ENCODE data around the gene SCGB1D4.
"Not testable (repeated sequence)": the region's sequence is repeated elsewhere in the genome, so short reads cannot be mapped to it uniquely, and the experiment has no call there.

Gene SCGB1D4

DNA sequence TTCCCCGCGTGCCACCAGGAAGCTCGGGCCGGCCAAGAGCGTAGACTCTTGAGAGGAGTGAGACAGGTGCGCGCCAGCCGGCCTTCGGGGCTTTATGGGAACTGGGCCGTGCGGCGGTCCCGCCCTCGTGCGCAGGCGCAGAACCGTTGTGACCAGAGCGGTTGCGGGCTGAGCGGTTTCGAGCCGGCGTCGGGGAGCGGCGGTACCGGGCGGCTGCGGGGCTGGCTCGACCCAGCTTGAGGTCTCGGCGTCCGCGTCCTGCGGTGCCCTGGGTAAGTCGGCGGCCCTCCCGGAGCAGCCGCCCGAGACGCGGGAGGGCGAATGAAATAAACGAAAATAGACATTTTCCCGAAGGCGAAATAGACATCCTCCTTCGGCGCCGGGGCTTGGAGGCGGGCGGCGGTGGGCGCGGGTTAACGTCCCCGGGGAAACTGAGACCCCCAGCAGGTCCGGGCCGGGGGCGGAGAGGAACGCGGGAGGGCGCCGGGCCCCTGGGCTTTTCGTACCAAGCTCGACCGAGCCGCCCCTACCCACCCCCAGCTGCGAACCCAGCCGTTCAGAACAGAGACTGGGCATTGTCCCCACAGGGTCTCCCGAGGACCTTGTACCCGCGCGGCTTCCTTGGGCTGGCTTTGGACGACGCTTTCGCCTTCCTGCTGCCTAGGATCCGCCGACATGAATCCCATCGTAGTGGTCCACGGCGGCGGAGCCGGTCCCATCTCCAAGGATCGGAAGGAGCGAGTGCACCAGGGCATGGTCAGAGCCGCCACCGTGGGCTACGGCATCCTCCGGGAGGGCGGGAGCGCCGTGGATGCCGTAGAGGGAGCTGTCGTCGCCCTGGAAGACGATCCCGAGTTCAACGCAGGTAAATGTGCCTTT lies 38.7 kb upstream of the SCGB1D4 start, which contains the start of gene ASRGL1:
ASRGL1 (plus strand) TSS at position 146 of the 879 bp plus-strand sequence; CDS start at position 676, 530 bp downstream.
- peak within 1 kb of the TSS; percentile 74 for H3K4me3 ChIP-seq (ENCODE audit: low read depth, low read length)
- no peak for TF ChIP-seq CTCF (IDR thresholded peaks at IDR 0.05; ENCODE audit: borderline replicate concordance, insufficient read depth, low read depth, low read length)

DNA sequence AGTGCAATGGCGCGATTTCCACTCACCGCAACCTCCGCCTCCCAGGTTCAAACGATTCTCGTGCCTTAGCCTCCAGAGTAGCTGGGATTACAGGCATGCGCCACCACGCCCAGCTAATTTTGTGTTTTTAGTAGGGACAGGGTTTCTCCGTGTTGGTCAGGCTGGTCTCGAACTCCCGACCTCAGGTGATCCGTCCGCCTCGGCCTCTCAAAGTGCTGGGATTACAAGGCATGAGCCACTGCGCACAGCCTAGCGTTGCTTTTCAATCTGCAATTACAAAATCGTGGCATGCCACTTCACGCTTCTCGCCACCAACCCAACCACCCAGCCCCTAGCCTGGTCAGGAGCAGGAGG lies 38.1 kb upstream of the SCGB1D4 start:
- peak overlapping the region; percentile 74 for H3K4me3 ChIP-seq (ENCODE audit: low read depth, low read length)

DNA sequence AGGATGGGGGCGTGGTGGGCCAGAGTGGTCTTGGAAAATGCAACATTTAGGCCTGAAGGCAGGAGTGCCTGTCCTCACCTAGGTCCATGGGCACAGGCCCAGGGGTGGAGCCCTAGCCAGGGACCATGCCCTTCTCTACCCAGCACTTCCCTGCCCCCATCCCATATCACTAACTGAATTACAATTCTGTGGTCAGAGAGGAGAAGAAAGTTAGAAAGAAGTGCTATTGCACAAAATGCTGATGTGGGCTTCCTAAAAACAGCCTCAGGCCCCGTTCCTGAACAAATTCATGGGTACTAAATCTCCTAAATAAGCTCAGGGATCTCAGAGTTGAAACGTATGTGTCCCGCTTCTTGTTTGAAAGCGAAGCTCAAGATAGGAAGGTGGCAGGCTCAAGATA lies 34.9 kb upstream of the SCGB1D4 start:
- H3K4me3 ChIP-seq (ENCODE audit: low read depth, low read length), result no peak overlapping the region

GRCh38 chr11:62331264-62331663 lies 32.4 kb upstream of the SCGB1D4 start:
- H3K4me3 ChIP-seq (ENCODE audit: low read depth, low read length), result not testable (repeated sequence)

More for the DNA sequence above, 34.9 kb upstream of the SCGB1D4 start:
- TF ChIP-seq CTCF (IDR thresholded peaks at IDR 0.05; ENCODE audit: borderline replicate concordance, insufficient read depth, low read depth, low read length), result no peak

DNA sequence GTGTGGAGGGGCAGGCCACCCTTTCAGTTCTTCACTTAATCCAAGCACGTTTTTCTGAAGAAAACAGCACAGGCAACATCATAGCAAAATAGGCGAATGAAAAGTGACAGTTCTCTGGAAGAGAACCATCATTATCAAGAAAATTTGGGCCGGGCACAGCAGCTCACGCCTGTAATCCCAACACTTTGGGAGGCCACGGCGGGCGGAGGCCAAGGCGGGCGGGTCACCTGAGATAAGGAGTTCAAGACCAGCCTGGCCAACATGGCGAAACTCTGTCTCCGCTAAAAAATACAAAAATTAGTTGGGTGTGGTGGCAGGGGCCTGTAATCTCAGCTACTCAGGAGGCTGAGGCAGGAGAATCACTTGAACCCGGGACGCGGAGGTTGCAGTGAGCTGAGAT lies 28.7 kb upstream of the SCGB1D4 start:
- not testable (repeated sequence) for H3K4me3 ChIP-seq (ENCODE audit: low read depth, low read length)

DNA sequence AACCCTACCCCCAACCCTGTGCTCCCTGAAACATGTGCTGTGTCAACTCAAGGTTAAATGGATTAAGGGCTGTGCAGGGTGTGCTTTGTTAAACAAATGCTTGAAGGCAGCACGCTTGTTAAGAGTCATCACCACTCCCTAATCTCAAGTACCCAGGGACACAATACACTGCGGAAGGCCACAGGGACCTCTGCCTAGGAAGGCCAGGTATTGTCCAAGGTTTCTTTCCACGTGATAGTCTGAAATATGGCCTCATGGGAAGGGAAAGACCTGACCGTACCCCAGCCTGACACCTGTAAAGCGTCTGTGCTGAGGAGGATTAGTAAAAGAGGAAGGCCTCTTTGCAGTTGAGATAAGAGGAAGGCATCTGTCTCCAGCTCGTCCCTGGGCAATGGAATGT lies 27.8 kb upstream of the SCGB1D4 start:
- H3K4me3 ChIP-seq (ENCODE audit: low read depth, low read length), result not testable (repeated sequence)

GRCh38 chr11:62325781-62326180 lies 26.9 kb upstream of the SCGB1D4 start:
- not testable (repeated sequence) for H3K4me3 ChIP-seq (ENCODE audit: low read depth, low read length)

DNA sequence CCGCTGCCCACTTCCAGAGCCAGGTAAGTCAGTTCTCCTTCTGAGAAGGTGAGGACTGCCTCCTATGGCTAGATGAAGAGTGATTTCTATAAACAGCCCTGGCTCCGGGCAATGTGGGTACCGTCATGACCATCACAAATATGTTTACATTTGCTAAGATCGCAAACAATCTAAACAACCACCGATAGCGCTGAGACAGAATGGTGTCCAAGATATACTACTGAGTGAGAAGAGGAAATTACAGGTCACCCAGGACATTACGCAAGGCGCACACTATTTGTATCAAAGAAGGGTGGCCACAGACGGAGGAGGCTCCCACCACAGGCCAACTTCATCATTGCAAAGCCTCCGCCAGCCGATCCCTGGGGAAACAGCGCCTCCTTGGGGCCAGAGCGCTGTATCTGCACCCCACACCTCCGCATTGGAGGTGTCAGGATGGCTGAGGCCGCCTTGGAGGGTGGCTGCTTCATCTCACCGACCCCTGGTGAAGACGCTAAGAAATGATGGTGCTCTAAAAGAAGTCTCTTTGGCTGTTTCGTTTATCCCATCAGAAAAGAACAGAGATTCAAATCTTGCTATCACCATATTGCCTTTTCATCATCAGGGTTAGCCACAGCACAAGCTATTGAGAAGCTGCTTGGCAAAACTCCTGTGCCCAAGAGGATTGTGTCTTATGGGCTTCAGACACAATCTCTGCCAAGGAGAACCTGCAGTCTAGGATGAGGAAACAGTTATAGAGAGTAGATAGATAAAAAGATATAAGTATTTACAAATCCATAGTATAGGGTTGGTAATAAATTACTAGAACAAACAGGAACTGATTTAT lies 26.1 kb upstream of the SCGB1D4 start:
- H3K4me3 ChIP-seq (ENCODE audit: low read depth, low read length), result no peak overlapping the region
- TF ChIP-seq CTCF (IDR thresholded peaks at IDR 0.05; ENCODE audit: borderline replicate concordance, insufficient read depth, low read depth, low read length), result peak; percentile 61

DNA sequence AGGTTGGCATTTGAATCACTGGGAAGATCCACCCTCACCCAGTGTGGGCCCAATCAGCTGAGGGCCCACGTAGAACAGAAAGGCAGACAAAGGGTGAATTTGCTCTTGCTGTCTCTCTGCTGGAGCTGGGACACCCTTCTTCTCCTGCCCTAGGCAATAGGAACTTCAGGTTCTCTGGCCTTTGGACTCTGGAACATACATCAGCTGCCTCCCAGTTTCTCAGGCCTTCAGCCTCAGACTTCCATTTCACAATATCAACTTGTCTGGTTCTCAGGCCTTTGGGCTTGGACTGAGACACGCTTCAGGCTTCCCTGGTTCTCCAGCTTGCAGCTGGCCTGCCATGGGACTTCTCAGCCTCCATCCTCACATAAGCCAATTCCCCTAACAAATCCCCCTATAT lies 23.6 kb upstream of the SCGB1D4 start:
- TF ChIP-seq CTCF (IDR thresholded peaks at IDR 0.05; ENCODE audit: borderline replicate concordance, insufficient read depth, low read depth, low read length), result no peak
- no peak overlapping the region for H3K4me3 ChIP-seq (ENCODE audit: low read depth, low read length)

All from GM12875 (cell line).